WTC11 (cell line): ENCODE data around the gene PYGB. TPM values are rescaled to one million over a fixed set of nuclear protein-coding genes. Genes with fewer than 3 reads are reported as not detected.
A peak's percentile ranks its signal among the peaks of the same experiment; 100 is the strongest.

ENCODE experiments used
- ATAC-seq: fragments of 200-7000 bp; cut with Tn5 transposase; 2 replicates; pipeline ENCODE4 v1.10.0; 2021; ENCODE audit warnings: mild to moderate bottlenecking, moderate library complexity
- CTCF ChIA-PET: fragments of 300-600 bp; sonication (Branson Sonifier 250); formaldehyde crosslinking; loops from one replicate; lab custom pipeline; 2021; ENCODE audit warnings: antibody characterized with exemption; lab: Charles Lee
- POLR2A ChIA-PET: fragments of 350-600 bp; sonication (Branson Sonifier 250); formaldehyde crosslinking; loops from one replicate; lab custom pipeline; 2021; ENCODE audit warnings: antibody characterized with exemption; lab: Charles Lee
- DNase-seq: peaks from one replicate; pipeline ENCODE4 v3.0.0; 2021; ENCODE audit warnings: low spot score
- H3K27ac Mint-ChIP-seq: 2 replicates; pipeline ENCODE4 v1.8.0; 2021; ENCODE audit warnings: mixed read lengths
- H3K27me3 Mint-ChIP-seq: 2 replicates; pipeline ENCODE4 v1.8.0; 2021; ENCODE audit warnings: low read depth, mild to moderate bottlenecking, moderate library complexity, mixed read lengths
- H3K36me3 Mint-ChIP-seq: 2 replicates; pipeline ENCODE4 v1.8.0; 2021; ENCODE audit warnings: mixed read lengths
- H3K4me1 Mint-ChIP-seq: 2 replicates; pipeline ENCODE4 v1.8.0; 2022; ENCODE audit warnings: mixed read lengths
- H3K4me3 Mint-ChIP-seq: 2 replicates; pipeline ENCODE4 v1.8.0; 2021; ENCODE audit warnings: mild to moderate bottlenecking, moderate library complexity, mixed read lengths
- H3K9me3 Mint-ChIP-seq: 2 replicates; pipeline ENCODE4 v1.8.0; 2021; ENCODE audit warnings: mixed read lengths
- CBFB ChIP-seq: sonication (generic); formaldehyde crosslinking; IDR thresholded peaks from 2 replicates; pipeline ENCODE4 v1.8.1; 2022; ENCODE audit warnings: mild to moderate bottlenecking, low read depth, missing genetic modification reagents
- CREB1 ChIP-seq: sonication (generic); formaldehyde crosslinking; IDR thresholded peaks from 2 replicates; pipeline ENCODE4 v1.8.0; 2023; ENCODE audit warnings: mild to moderate bottlenecking, missing genetic modification reagents
- EMX1 ChIP-seq: fragments of 250-450 bp; sonication (Bioruptor Pico); IDR thresholded peaks from 2 replicates; pipeline ENCODE4 v1.8.0; 2021; ENCODE audit warnings: mild to moderate bottlenecking
- FOXK1 ChIP-seq: sonication (generic); formaldehyde crosslinking; IDR thresholded peaks from 2 replicates; pipeline ENCODE4 v1.8.0; 2022; ENCODE audit warnings: mild to moderate bottlenecking, moderate library complexity, missing genetic modification reagents
- NFE2L1 ChIP-seq: sonication (generic); formaldehyde crosslinking; IDR thresholded peaks from 2 replicates; pipeline ENCODE4 v1.8.1; 2023; ENCODE audit warnings: missing genetic modification reagents
- ZNF423 ChIP-seq: fragments of 250-450 bp; sonication (Bioruptor Pico); IDR thresholded peaks from 2 replicates; pipeline ENCODE4 v2.1.2; 2022; ENCODE audit warnings: mild to moderate bottlenecking, moderate library complexity
- total RNA-seq: library from RNA; stranded (reverse); gene quantifications from 3 replicates; pipeline ENCODE4 v1.2.3, GENCODE V29; 2021
- TF ChIP-seq, protein P1 (sequence below): sonication (generic); formaldehyde crosslinking; IDR thresholded peaks from 2 replicates; pipeline ENCODE4 v1.8.1; 2022; ENCODE audit warnings: missing genetic modification reagents, borderline replicate concordance
- TF ChIP-seq, protein P2 (sequence below): fragments of 250-450 bp; sonication (Bioruptor Pico); IDR thresholded peaks from 2 replicates; pipeline ENCODE4 v1.9.0; 2021; ENCODE audit warnings: mild to moderate bottlenecking
- TF ChIP-seq, protein P3 (sequence below): sonication (generic); formaldehyde crosslinking; IDR thresholded peaks from 2 replicates; pipeline ENCODE4 v1.8.0; 2022; ENCODE audit warnings: mild to moderate bottlenecking, missing genetic modification reagents
- TF ChIP-seq, protein P4 (sequence below): sonication (generic); formaldehyde crosslinking; IDR thresholded peaks from 2 replicates; pipeline ENCODE4 v1.8.0; 2022; ENCODE audit warnings: mild to moderate bottlenecking, missing genetic modification reagents
- TF ChIP-seq, protein P5 (sequence below): fragments of 250-450 bp; sonication (Bioruptor Pico); IDR thresholded peaks from 2 replicates; pipeline ENCODE4 v1.9.0; 2021; ENCODE audit warnings: mild to moderate bottlenecking, borderline replicate concordance

The PYGB gene
- total RNA-seq, 1 experiment from 2014 or later = 48.5 TPM

DNA sequence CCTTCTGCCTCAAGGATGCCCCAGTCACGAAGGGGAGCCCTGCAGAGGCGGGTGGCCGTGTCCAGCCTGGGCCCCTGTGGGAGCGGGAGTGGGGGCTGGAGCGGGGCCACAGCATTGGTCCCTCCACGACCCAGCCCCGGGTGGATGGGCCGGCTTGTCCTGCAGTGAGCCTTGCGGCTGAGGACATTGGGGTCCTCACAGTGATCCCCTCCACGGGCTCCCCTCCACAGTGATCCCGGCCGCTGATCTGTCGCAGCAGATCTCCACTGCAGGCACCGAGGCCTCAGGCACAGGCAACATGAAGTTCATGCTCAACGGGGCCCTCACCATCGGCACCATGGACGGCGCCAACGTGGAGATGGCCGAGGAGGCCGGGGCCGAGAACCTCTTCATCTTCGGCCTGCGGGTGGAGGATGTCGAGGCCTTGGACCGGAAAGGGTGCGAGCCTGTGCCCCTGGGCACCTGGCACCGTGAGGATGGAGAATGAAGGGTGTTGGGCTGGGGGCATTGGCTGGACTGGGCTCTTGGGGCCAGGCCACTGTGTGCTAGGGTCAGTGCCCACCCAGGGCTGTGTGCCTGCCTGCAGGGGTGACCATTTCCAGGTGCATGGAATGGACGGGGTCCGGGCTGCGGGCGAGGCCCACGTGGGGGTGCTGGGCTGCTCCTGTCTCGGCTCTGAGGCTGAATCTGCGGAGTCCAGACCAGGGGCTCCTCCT, 44.4 kb downstream of the PYGB start (continued):
- TF ChIP-seq, protein P1, sequence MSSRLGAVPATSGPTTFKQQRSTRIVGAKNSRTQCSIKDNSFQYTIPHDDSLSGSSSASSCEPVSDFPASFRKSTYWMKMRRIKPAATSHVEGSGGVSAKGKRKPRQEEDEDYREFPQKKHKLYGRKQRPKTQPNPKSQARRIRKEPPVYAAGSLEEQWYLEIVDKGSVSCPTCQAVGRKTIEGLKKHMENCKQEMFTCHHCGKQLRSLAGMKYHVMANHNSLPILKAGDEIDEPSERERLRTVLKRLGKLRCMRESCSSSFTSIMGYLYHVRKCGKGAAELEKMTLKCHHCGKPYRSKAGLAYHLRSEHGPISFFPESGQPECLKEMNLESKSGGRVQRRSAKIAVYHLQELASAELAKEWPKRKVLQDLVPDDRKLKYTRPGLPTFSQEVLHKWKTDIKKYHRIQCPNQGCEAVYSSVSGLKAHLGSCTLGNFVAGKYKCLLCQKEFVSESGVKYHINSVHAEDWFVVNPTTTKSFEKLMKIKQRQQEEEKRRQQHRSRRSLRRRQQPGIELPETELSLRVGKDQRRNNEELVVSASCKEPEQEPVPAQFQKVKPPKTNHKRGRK (CRISPR knock-in tag) = no peak
- TF ChIP-seq ZNF423 (CRISPR knock-in tag) = no peak
- TF ChIP-seq EMX1 (CRISPR knock-in tag) = no peak
- TF ChIP-seq, protein P2, sequence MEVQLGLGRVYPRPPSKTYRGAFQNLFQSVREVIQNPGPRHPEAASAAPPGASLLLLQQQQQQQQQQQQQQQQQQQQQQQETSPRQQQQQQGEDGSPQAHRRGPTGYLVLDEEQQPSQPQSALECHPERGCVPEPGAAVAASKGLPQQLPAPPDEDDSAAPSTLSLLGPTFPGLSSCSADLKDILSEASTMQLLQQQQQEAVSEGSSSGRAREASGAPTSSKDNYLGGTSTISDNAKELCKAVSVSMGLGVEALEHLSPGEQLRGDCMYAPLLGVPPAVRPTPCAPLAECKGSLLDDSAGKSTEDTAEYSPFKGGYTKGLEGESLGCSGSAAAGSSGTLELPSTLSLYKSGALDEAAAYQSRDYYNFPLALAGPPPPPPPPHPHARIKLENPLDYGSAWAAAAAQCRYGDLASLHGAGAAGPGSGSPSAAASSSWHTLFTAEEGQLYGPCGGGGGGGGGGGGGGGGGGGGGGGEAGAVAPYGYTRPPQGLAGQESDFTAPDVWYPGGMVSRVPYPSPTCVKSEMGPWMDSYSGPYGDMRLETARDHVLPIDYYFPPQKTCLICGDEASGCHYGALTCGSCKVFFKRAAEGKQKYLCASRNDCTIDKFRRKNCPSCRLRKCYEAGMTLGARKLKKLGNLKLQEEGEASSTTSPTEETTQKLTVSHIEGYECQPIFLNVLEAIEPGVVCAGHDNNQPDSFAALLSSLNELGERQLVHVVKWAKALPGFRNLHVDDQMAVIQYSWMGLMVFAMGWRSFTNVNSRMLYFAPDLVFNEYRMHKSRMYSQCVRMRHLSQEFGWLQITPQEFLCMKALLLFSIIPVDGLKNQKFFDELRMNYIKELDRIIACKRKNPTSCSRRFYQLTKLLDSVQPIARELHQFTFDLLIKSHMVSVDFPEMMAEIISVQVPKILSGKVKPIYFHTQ (CRISPR knock-in tag) = no peak

DNA sequence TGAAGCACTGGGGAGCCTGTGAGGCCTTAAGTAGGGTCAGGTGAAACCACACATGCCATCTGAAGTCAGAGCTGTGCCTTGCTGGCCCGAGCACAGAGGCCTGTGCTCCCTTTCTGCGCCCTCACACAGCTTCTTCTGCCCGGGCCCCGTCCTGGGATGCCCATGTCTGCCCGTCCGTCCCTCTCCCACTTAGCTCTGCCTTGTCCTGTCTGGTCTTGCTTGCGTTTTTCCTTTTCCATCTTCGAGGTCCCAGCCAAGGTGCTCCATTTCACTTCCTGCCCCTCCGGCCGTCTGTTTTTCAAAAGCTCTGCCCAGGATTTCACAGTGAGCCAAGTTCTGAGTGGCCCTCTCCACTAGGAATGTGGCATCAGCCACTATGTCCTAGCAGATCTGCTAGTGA, 45.6 kb downstream of the PYGB start:
- CTCF ChIA-PET = interaction anchor here (0.6 to 5.1 kb wide), 6 partner anchors 46 to 1480 kb away, joined by 3 to 78 read pairs (median 3); no protein-coding TSS in a partner anchor
- DNase-seq = no peak
- peak overlapping the region; percentile 63; the same call in 1 of the 2 replicates for H3K27ac Mint-ChIP-seq
- no peak for TF ChIP-seq CBFB (CRISPR knock-in tag)
- TF ChIP-seq CREB1 (CRISPR knock-in tag) = no peak
- TF ChIP-seq, protein P3, sequence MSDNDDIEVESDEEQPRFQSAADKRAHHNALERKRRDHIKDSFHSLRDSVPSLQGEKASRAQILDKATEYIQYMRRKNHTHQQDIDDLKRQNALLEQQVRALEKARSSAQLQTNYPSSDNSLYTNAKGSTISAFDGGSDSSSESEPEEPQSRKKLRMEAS = no peak
- TF ChIP-seq NFE2L1 (CRISPR knock-in tag) = no peak
- no peak for TF ChIP-seq FOXK1 (CRISPR knock-in tag)
- TF ChIP-seq, protein P4, sequence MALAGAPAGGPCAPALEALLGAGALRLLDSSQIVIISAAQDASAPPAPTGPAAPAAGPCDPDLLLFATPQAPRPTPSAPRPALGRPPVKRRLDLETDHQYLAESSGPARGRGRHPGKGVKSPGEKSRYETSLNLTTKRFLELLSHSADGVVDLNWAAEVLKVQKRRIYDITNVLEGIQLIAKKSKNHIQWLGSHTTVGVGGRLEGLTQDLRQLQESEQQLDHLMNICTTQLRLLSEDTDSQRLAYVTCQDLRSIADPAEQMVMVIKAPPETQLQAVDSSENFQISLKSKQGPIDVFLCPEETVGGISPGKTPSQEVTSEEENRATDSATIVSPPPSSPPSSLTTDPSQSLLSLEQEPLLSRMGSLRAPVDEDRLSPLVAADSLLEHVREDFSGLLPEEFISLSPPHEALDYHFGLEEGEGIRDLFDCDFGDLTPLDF (CRISPR knock-in tag) = no peak
- TF ChIP-seq, protein P5, sequence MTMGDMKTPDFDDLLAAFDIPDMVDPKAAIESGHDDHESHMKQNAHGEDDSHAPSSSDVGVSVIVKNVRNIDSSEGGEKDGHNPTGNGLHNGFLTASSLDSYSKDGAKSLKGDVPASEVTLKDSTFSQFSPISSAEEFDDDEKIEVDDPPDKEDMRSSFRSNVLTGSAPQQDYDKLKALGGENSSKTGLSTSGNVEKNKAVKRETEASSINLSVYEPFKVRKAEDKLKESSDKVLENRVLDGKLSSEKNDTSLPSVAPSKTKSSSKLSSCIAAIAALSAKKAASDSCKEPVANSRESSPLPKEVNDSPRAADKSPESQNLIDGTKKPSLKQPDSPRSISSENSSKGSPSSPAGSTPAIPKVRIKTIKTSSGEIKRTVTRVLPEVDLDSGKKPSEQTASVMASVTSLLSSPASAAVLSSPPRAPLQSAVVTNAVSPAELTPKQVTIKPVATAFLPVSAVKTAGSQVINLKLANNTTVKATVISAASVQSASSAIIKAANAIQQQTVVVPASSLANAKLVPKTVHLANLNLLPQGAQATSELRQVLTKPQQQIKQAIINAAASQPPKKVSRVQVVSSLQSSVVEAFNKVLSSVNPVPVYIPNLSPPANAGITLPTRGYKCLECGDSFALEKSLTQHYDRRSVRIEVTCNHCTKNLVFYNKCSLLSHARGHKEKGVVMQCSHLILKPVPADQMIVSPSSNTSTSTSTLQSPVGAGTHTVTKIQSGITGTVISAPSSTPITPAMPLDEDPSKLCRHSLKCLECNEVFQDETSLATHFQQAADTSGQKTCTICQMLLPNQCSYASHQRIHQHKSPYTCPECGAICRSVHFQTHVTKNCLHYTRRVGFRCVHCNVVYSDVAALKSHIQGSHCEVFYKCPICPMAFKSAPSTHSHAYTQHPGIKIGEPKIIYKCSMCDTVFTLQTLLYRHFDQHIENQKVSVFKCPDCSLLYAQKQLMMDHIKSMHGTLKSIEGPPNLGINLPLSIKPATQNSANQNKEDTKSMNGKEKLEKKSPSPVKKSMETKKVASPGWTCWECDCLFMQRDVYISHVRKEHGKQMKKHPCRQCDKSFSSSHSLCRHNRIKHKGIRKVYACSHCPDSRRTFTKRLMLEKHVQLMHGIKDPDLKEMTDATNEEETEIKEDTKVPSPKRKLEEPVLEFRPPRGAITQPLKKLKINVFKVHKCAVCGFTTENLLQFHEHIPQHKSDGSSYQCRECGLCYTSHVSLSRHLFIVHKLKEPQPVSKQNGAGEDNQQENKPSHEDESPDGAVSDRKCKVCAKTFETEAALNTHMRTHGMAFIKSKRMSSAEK (CRISPR knock-in tag) = no peak
- H3K27me3 Mint-ChIP-seq = no peaks in the 10 kb centered on the region
- H3K36me3 Mint-ChIP-seq = peaks cover 6% of the 10 kb centered on the region; the same call in 1 of the 2 replicates
- no peak overlapping the region for H3K4me3 Mint-ChIP-seq
- POLR2A ChIA-PET = no interaction called here
- H3K9me3 Mint-ChIP-seq = no peaks in the 10 kb centered on the region
- ATAC-seq = no peak
- peaks cover 28% of the 10 kb centered on the region for H3K4me1 Mint-ChIP-seq
